Mesenchymal stem cell (in vitro differentiated cells and primary cell): Measurements from ENCODE around the gene ADAMTS7.

Source experiments
- DNase-seq: peaks from one replicate; pipeline ENCODE4 v3.0.0-alpha.2; 2013
- H2AFZ ChIP-seq: one replicate; pipeline ENCODE4 v1.6.1; 2013; ENCODE audit warnings: low read depth, mild to moderate bottlenecking, control low read depth, inconsistent platforms, low read length, moderate library complexity
- H2AK5ac ChIP-seq: 2 replicates; pipeline ENCODE4 v1.6.1; 2013; ENCODE audit warnings: low read length, moderate library complexity, mild to moderate bottlenecking, inconsistent platforms; ENCODE audit not compliant: severe bottlenecking
- H2BK120ac ChIP-seq: one replicate; pipeline ENCODE4 v1.6.1; 2013; ENCODE audit warnings: low read depth, mild to moderate bottlenecking, inconsistent platforms, low read length, moderate library complexity
- H2BK12ac ChIP-seq, 2 experiments: one replicate each; pipeline ENCODE4 v1.6.1; 2013; ENCODE audit warnings: inconsistent platforms in 2 of 2, low read length in 2 of 2, mild to moderate bottlenecking in 2 of 2, moderate library complexity in 2 of 2, control low read depth in 1 of 2
- H2BK15ac ChIP-seq: one replicate; pipeline ENCODE4 v1.6.1; 2013; ENCODE audit warnings: mild to moderate bottlenecking, low read depth, inconsistent platforms; ENCODE audit not compliant: poor library complexity, severe bottlenecking
- H2BK5ac ChIP-seq: 2 replicates; pipeline ENCODE4 v1.6.1; 2013; ENCODE audit warnings: low read depth, mild to moderate bottlenecking, low read length, control low read depth, inconsistent platforms; ENCODE audit not compliant: poor library complexity, severe bottlenecking
- H3K14ac ChIP-seq, 2 experiments: one replicate each; pipeline ENCODE4 v1.6.1; 2013; ENCODE audit warnings: inconsistent platforms in 2 of 2, low read length in 2 of 2, control low read depth in 1 of 2, mild to moderate bottlenecking in 1 of 2, moderate library complexity in 1 of 2
- H3K18ac ChIP-seq, 2 experiments: one replicate each; pipeline ENCODE4 v1.6.1; 2013; ENCODE audit warnings: inconsistent platforms in 2 of 2, low read length in 2 of 2, control low read depth in 1 of 2, low read depth in 1 of 2, mild to moderate bottlenecking in 1 of 2
- H3K23ac ChIP-seq, 2 experiments: one replicate each; pipeline ENCODE4 v1.6.1; 2013; ENCODE audit warnings: inconsistent platforms in 2 of 2, low read length in 2 of 2, mild to moderate bottlenecking in 2 of 2, moderate library complexity in 2 of 2, control low read depth in 1 of 2
- H3K27ac ChIP-seq: 2 replicates; pipeline ENCODE4 v1.5.1; 2013; ENCODE audit warnings: mild to moderate bottlenecking, moderate library complexity, low read length, control low read depth, inconsistent platforms; ENCODE audit not compliant: poor library complexity, severe bottlenecking
- H3K27me3 ChIP-seq, 2 experiments: 2 replicates each; pipeline versions ENCODE4 v1.6.1 to v1.7.0; 2013; ENCODE audit warnings: low read length in 2 of 2, mild to moderate bottlenecking in 2 of 2, moderate library complexity in 2 of 2, control low read depth in 1 of 2, inconsistent platforms in 1 of 2; ENCODE audit not compliant: control insufficient read depth in 1 of 2, insufficient read depth in 1 of 2
- H3K36me3 ChIP-seq, 2 experiments: 2 replicates each; pipeline versions ENCODE4 v1.6.1 to v1.7.0; 2013; ENCODE audit warnings: low read length in 2 of 2, control low read depth in 1 of 2, inconsistent platforms in 1 of 2, low read depth in 1 of 2, mild to moderate bottlenecking in 1 of 2; ENCODE audit not compliant: insufficient read depth in 2 of 2, control insufficient read depth in 1 of 2
- H3K4ac ChIP-seq, 2 experiments: one replicate each; pipeline ENCODE4 v1.6.1; 2013; ENCODE audit warnings: inconsistent platforms in 2 of 2, low read length in 2 of 2, mild to moderate bottlenecking in 2 of 2, moderate library complexity in 2 of 2, control low read depth in 1 of 2, low read depth in 1 of 2
- H3K4me1 ChIP-seq: 2 replicates; pipeline ENCODE4 v1.6.1; 2013; ENCODE audit warnings: low read depth, low read length, control low read depth; ENCODE audit not compliant: control insufficient read depth, insufficient read depth
- H3K4me2 ChIP-seq: 2 replicates; pipeline ENCODE4 v1.6.1; 2013; ENCODE audit warnings: low read length, mild to moderate bottlenecking, inconsistent platforms; ENCODE audit not compliant: poor library complexity, severe bottlenecking
- H3K4me3 ChIP-seq, 2 experiments: 2 replicates each; pipeline versions ENCODE4 v1.5.1 to v1.7.0; 2013; ENCODE audit warnings: low read length in 2 of 2, mild to moderate bottlenecking in 2 of 2, control low read depth in 1 of 2, low read depth in 1 of 2; ENCODE audit not compliant: insufficient read depth in 1 of 2
- H3K79me1 ChIP-seq: replicated peaks from 2 replicates; pipeline ENCODE4 v1.6.1; 2013; ENCODE audit warnings: mild to moderate bottlenecking, control low read depth, low read length, inconsistent platforms; ENCODE audit not compliant: poor library complexity, severe bottlenecking
- H3K9ac ChIP-seq: 2 replicates; pipeline ENCODE4 v1.7.0; 2013; ENCODE audit warnings: mild to moderate bottlenecking, low read length, moderate library complexity
- H3K9me3 ChIP-seq: 2 replicates; pipeline ENCODE4 v1.7.0; 2013; ENCODE audit warnings: mild to moderate bottlenecking, low read length; ENCODE audit not compliant: control insufficient read depth
- H4K8ac ChIP-seq: one replicate; pipeline ENCODE4 v1.6.1; 2013; ENCODE audit warnings: inconsistent platforms, mild to moderate bottlenecking, low read length, moderate library complexity
- H4K91ac ChIP-seq: one replicate; pipeline ENCODE4 v1.6.1; 2013; ENCODE audit warnings: mild to moderate bottlenecking, low read length, inconsistent platforms
- WGBS: methylation state at CpG from one replicate; pipeline ENCODE4 v1.1.7; 2013; ENCODE audit warnings: mixed read lengths; 5-methylcytosine and 5-hydroxymethylcytosine counted together

The ADAMTS7 gene

GRCh38 chr15:78714890-78715289 is 96.4 kb downstream of the ADAMTS7 start:
- Histone ChIP-seq H3K36me3 (no peaks in the 10 kb centered on the region), H3K4me1 (no peaks in the 10 kb centered on the region), H3K4me2 (no peak overlapping the region), H3K4me3 (no peak overlapping the region), H3K9me3 (peaks cover 11% of the 10 kb centered on the region), H2BK5ac (no peak overlapping the region), H2BK12ac (no peak overlapping the region), H4K91ac (no peak overlapping the region), H3K23ac (no peak overlapping the region), H2AK5ac (no peak overlapping the region), H2BK120ac (no peak overlapping the region), H2AFZ (no peak overlapping the region), H3K4ac (no peak overlapping the region), H3K79me1 (no peaks in the 10 kb centered on the region), H3K27me3 (peaks cover 0 to 2% of the 10 kb centered on the region in 2 experiments), H3K14ac (no peak overlapping the region), H3K18ac (no peak overlapping the region), H2BK15ac (no peak overlapping the region), H3K27ac (no peak overlapping the region), H3K9ac (no peak overlapping the region), H4K8ac (no peak overlapping the region)
- DNase-seq = no peak
- WGBS = 93% methylated on average over 3 of the region's 3 CpGs

DNA sequence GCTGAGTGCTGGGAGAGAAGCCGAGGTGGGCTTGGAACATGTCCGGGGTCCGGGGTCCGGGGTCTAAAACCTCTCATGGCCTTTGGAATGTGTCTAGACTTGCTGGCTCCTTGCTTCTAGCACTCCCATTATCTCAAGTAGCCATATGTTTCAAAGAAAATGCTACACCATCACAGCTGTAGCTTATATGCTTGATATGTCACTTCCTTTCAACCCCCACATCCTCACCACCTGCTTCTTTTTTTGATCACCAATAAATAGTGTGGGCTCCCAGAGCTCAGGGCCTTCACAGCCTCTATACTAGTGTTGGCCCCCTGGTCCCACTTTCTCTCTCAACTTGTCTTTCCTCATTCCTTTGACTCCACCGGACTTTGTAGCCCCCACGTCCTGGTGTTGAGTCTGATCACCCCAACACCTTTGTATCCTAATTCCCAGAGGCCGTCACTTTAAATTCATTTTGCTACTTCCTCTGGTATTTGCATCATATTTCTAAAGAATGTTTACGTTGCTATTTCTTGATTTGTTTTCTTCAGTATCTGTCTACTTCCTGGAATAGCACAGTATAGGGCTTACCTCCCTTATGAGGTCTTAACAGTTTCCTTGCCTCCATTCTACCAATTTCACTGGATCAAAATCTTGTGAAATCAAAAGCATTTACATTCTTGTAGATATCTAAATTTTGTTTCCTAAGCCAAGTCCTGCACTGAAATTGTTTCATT is 98.3 kb downstream of the ADAMTS7 start:
- no peak overlapping the region for H3K23ac ChIP-seq
- H2BK5ac ChIP-seq = no peak overlapping the region
- H3K79me1 ChIP-seq = no peaks in the 10 kb centered on the region
- no peak overlapping the region for H2AK5ac ChIP-seq
- no peak overlapping the region for H2AFZ ChIP-seq
- H3K36me3 ChIP-seq = no peaks in the 10 kb centered on the region
- peaks cover 11% of the 10 kb centered on the region for H3K9me3 ChIP-seq
- H4K8ac ChIP-seq = no peak overlapping the region
- H2BK15ac ChIP-seq = no peak overlapping the region
- H3K14ac ChIP-seq = no peak overlapping the region
- H3K4me2 ChIP-seq = no peak overlapping the region
- no peak overlapping the region for H3K4ac ChIP-seq
- H3K4me3 ChIP-seq = no peak overlapping the region
- 73% methylated on average over 7 of the region's 8 CpGs for whole genome bisulfite sequencing
- H3K27ac ChIP-seq = no peak overlapping the region
- no peak for DNase-seq
- H3K9ac ChIP-seq = no peak overlapping the region
- no peak overlapping the region for H3K18ac ChIP-seq
- H2BK12ac ChIP-seq = no peak overlapping the region
- H2BK120ac ChIP-seq = no peak overlapping the region
- H3K4me1 ChIP-seq = peaks cover 1% of the 10 kb centered on the region
- H3K27me3 ChIP-seq = peaks cover 8 to 16% of the 10 kb centered on the region in 2 experiments
- H4K91ac ChIP-seq = no peak overlapping the region

- H3K23ac ChIP-seq = no peak overlapping the region
- no peak overlapping the region for H3K14ac ChIP-seq
- H3K4me3 ChIP-seq = no peak overlapping the region
- no peak overlapping the region for H2BK5ac ChIP-seq
- H4K91ac ChIP-seq = no peak overlapping the region
- H3K4ac ChIP-seq = no peak overlapping the region
- no peak overlapping the region for H3K4me2 ChIP-seq
- peaks cover 1% of the 10 kb centered on the region for H3K4me1 ChIP-seq
- no peak overlapping the region for H2BK120ac ChIP-seq
- 65% methylated on average over 2 of the region's 2 CpGs for WGBS
- DNase-seq = no peak
- no peak overlapping the region for H3K9ac ChIP-seq
- H2AK5ac ChIP-seq = no peak overlapping the region
- H3K36me3 ChIP-seq = no peaks in the 10 kb centered on the region
- no peak overlapping the region for H3K27ac ChIP-seq
- no peak overlapping the region for H2BK12ac ChIP-seq
- H3K79me1 ChIP-seq = no peaks in the 10 kb centered on the region
- peaks cover 11% of the 10 kb centered on the region for H3K9me3 ChIP-seq
- peaks cover 21 to 27% of the 10 kb centered on the region in 2 experiments for H3K27me3 ChIP-seq
- H2BK15ac ChIP-seq = no peak overlapping the region
- no peak overlapping the region for H2AFZ ChIP-seq
- no peak overlapping the region for H3K18ac ChIP-seq
- no peak overlapping the region for H4K8ac ChIP-seq
These were observed 99.6 kb downstream of the ADAMTS7 start for GRCh38 chr15:78711638-78712037.

DNA sequence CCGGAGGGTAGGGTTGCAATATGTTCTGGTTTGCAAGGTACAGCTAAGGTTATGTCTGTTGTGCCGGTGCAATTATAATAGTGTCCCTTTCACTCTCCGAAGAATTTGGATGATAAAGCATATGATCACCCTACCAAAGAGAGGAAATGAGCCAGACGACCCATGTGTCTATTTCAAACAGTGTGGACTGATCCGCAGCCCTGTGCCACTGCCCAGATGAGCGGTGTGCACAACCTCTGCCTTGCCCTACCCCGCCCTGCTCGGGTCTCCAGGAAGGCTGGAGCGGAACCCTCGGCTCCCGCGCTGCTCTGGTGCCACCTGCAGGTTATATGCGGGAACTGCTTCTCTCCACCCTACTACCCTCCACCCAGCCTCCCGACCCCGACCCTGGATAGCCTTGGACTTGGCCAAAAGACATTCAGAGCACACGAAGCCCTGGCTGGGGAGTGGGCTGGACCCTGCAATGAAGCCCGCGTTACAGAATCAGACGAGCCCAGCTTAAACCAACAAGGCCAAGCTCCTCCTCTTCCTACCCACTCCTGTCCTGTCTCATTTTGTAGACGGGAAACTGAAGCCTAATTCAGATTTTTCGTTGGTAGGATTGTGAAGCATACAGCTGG is 101.9 kb downstream of the ADAMTS7 start:
- Histone ChIP-seq H3K27me3 (peaks cover 31 to 38% of the 10 kb centered on the region in 2 experiments), H2AFZ (no peak overlapping the region), H3K23ac (no peak overlapping the region), H3K9me3 (peaks cover 11% of the 10 kb centered on the region), H4K91ac (no peak overlapping the region), H3K79me1 (no peaks in the 10 kb centered on the region), H4K8ac (no peak overlapping the region), H3K4me2 (peak overlapping the region; percentile 48), H2BK120ac (no peak overlapping the region), H3K4ac (no peak overlapping the region), H2BK15ac (no peak overlapping the region), H3K36me3 (no peaks in the 10 kb centered on the region), H3K4me3 (peak overlapping the region in 1 of 2 experiments; percentile 63), H3K18ac (no peak overlapping the region), H2AK5ac (no peak overlapping the region), H3K4me1 (peaks cover 1% of the 10 kb centered on the region), H3K27ac (no peak overlapping the region), H3K9ac (peak overlapping the region; percentile 68), H3K14ac (no peak overlapping the region), H2BK5ac (no peak overlapping the region), H2BK12ac (no peak overlapping the region)
- WGBS = 17% methylated on average over 18 of the region's 21 CpGs
- DNase-seq = peak; percentile 54
